ENCODE measurements around the gene CLMP.
A peak's percentile ranks its signal among the peaks of the same experiment; 100 is the strongest.

DNA sequence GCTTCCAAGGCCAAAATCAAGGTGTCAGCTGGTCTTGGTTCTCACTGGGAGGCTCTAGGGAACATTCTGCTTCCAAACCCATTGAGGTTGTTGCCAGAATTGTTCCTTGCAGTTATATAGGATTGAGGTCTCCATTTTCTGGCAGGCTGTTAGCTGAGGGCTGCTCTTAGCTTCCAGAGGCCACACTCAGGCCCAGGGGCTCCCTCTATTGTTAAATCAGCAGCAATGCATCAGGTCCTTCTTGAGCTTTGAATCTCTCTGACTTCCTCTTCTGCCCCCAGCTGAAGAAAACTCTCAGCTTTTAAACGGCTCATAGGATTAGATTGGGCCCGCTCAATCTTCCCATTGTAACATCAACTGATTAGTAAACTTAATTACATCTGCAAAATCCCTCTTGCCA, 174.1 kb downstream of the CLMP start:
- no peak for TF ChIP-seq POLR2A (IDR thresholded peaks at IDR 0.05)
- TF ChIP-seq, protein P1, sequence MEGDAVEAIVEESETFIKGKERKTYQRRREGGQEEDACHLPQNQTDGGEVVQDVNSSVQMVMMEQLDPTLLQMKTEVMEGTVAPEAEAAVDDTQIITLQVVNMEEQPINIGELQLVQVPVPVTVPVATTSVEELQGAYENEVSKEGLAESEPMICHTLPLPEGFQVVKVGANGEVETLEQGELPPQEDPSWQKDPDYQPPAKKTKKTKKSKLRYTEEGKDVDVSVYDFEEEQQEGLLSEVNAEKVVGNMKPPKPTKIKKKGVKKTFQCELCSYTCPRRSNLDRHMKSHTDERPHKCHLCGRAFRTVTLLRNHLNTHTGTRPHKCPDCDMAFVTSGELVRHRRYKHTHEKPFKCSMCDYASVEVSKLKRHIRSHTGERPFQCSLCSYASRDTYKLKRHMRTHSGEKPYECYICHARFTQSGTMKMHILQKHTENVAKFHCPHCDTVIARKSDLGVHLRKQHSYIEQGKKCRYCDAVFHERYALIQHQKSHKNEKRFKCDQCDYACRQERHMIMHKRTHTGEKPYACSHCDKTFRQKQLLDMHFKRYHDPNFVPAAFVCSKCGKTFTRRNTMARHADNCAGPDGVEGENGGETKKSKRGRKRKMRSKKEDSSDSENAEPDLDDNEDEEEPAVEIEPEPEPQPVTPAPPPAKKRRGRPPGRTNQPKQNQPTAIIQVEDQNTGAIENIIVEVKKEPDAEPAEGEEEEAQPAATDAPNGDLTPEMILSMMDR (IDR thresholded peaks at IDR 0.05), result peak in 3 of 5 experiments; percentile 32 to 35 (median 33)

Data from transverse colon (tissue), 3 donors.